HG03196 (cell line): ENCODE results near the gene NCKAP5L.
A peak's percentile ranks its signal among the peaks of the same experiment; 100 is the strongest.
"Not testable (repeated sequence)": the region's sequence is repeated elsewhere in the genome, so short reads cannot be mapped to it uniquely, and the experiment has no call there.

Experiments
- ATAC-seq: cut with Tn5 transposase; IDR thresholded peaks from one replicate; pipeline ENCODE4 v1.9.1; 2021; ENCODE audit not compliant: unreplicated experiment

The NCKAP5L gene

GRCh38 chr12:49783917-49784676 lies 44.1 kb downstream of the NCKAP5L start:
- no peak for ATAC-seq

- ATAC-seq = not testable (repeated sequence)
These were observed 47.3 kb downstream of the NCKAP5L start for GRCh38 chr12:49780914-49781313.

DNA sequence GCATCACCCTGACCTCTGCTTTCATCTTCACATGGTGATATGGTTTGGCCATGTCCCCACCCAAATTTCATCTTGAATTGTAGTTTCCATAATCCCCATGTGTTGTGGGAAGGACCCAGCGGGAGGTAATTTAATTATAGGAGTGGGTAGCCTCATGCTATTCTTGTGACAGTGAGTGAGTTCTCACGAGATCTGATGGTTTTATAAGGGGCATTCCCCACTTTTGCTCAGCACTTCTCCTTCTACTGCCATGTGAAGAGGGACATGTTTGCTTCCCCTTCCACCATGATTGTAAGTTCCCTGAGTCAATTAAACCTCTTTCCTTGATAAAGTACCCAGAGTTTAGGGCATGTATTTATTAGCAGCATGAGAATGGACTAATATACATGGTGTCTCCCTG lies 48.6 kb downstream of the NCKAP5L start:
- no peak for ATAC-seq

- ATAC-seq = no peak
These were observed 50.1 kb downstream of the NCKAP5L start for GRCh38 chr12:49777800-49778748.

DNA sequence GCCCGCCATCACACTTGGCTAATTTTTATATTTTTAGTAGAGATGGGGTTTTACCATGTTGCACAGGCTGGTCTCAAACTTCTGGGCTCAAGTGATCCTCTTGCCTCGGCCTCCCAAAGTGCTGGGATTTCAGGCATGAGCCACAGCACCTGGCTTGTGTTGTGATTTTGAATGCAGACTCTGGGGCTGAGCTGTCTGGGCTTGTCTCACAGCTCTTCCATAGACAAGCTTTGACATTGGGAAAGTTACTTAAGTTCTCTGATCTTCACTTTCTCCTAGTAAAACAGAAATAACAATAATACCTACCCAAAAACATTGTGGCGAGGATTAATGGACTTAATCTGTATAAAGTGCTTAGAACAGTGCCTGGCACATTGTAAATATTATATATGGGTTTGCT lies 50.9 kb downstream of the NCKAP5L start:
- no peak for ATAC-seq

DNA sequence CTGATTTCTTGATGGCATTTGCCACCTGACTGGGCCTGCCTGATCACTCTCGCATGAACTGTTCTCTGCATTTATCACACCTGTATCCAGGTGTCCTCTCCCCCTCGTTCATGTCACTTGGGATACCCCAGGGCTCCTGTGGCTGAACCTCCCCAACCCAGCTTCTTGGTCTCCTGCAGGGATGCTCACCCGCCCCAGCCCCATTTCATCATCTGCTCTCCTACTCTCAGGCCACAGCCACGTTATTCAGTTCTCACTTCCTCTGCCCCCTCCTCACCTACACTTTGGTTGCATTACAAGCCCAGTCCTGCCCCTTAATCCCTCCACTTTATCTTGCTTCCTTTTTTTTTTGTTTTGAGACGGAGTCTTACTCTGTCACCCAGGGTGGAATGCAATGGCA lies 51.4 kb downstream of the NCKAP5L start:
- no peak for ATAC-seq

GRCh38 chr12:49776413-49776812 lies 51.8 kb downstream of the NCKAP5L start:
- no peak for ATAC-seq

GRCh38 chr12:49773102-49773501 lies 55.1 kb downstream of the NCKAP5L start:
- not testable (repeated sequence) for ATAC-seq

- no peak for ATAC-seq
These were observed 60.9 kb downstream of the NCKAP5L start for GRCh38 chr12:49767333-49767732.

DNA sequence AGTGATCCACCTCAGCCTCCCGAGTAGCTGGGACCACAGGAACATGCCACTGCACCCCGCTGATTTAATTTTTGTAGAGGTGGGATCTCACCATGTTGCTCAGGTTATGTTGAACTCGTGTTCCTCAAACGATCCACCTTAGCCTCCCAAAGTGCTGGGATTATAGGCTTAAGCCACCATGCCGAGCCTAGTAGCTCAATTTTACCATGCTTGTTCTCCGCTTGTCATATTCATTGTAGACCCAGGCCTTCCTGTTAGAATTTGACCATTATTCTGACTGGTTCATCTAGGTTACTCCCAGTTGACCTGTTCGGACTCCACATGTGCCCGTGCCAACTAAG lies 62.1 kb downstream of the NCKAP5L start:
- ATAC-seq = no peak

DNA sequence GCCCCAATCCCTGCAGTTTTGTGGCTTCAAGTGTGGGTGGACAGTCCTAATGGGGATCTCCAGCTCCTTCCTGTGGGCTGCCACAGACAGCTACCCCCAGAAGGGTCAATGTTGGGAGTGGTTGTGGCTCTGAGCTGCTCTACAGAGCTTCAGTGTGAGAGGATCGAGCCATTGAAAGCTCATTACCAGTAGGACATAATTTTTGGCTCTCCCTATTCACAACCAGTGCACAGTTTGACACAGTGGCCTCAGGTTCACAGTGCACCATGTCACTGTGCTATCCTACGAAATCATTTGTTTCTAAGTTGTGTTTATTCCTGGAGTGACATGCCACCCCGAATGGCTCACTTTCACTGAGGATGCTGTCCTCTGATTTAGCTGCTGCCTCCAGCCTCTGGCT lies 64.1 kb downstream of the NCKAP5L start:
- no peak for ATAC-seq

DNA sequence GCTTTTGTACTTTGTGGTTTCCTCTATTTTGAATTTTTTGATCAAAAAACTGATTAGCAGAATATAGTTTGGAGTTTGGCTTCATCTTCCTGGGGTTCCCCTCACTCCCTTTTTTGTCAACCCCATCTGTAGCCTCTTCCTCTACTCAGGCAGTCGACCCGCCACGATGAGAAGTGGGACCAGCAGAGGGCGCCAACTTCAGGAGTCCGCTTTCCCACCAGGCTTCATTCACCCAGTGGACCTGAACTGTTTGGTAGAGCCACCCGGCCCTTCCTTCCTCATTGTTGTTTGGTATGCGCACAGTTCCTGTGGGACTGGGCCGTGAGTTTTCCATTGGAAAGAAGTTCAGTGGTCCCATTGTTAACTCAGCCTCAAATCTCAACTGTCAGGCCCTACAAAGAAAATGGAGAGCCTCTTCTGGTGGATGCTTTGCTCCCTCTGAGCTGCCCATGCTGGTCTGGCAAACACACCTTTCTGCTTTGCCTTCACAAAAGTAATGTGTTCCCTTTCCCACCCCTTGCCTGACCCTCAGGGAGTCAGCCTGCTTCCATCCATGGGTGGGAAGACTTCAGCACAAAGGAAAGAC lies 65.1 kb downstream of the NCKAP5L start:
- ATAC-seq = no peak

DNA sequence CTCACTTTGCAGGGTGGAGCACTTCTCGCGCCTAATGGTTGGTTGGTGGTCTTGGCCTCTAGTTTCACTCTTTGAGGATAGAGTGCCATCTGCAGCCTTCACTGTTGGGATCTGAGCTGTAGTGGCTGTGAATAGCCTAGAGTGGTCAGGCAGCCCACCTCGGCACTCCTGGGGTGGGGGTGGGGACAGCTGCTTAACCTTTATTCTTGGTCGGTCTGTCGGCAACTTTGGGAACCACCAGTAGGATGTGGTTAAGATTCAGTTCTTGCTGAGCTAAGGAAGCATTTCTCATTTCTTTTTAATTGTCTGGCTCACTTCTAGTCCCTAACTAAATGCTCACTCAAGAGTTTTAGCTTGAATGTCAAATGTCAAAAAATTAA lies 65.8 kb downstream of the NCKAP5L start:
- no peak for ATAC-seq

- no peak for ATAC-seq
These were observed 66.3 kb downstream of the NCKAP5L start for GRCh38 chr12:49761677-49762467.

- no peak for ATAC-seq
These were observed 77.2 kb downstream of the NCKAP5L start for GRCh38 chr12:49750996-49751393.

DNA sequence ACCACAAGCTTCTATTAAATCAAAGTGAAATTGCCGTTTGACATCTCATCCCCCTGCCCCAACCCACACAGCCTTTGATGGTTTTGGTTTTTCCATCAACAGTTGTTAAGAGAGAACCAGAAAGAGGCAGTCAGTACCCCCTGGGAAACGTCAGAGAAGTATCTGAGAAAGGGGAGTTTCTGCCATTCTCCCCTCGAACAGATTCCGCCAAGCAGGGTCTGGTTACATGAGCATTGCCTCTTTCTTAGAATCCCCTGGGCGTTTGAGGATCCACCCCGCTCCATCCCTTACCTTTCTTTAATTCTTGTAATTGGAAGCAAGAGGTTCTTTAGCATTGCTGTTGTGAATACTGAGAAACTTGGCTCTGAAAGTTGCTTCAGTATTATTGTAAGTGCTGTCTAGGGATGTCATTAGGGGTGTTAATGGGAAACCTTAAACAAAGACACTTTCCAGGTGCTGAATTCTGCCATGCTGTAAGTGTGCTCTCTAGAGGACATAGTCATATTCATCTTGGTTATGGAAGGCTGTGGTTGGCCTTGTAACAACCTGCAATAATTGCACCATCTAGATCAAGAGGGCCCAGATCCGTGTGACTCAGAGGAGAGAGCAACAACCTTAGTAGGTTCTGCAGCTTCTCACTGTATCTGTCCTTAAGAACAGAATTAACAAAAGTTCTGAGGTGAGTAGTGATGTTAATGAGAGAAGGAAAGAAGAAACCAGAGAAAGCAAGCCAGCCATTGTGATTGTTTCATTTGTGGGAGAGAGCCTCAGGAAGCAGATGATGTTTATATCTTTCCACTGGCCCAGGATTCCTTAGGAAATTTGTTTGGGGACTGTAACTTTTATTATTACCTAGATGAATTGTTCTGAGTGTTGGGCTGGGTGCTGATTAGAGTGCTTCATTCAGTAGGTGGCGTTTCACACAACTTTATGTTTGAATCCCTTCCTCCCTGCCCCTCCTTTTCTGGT lies 77.9 kb downstream of the NCKAP5L start:
- peak; percentile 38 for ATAC-seq

- no peak for ATAC-seq
These were observed 79.4 kb downstream of the NCKAP5L start for GRCh38 chr12:49748800-49749199.

DNA sequence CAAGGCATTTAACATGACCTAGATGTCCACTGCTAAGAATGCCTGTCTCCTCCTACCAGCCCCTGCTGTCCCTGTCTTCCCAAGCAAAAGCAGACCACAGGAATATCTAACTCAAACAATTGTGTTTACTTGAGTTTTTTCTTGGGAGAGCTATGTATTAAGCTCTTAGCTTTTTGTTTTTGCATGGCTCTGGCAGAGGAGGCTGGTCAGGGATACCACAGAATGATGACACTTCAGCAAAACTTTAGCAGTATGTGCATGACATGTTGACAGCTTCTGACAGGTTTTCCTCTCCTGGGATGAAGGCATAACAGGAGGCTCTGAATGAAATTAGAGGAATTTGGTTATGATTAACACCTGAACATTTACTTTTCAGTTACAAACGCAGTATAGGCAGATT lies 79.9 kb downstream of the NCKAP5L start:
- ATAC-seq = no peak

- no peak for ATAC-seq
These were observed 83.8 kb downstream of the NCKAP5L start for GRCh38 chr12:49744363-49744885.
